Measurements from ENCODE around the gene MMP21.
A peak's percentile ranks its signal among the peaks of the same experiment; 100 is the strongest.

The MMP21 gene

DNA sequence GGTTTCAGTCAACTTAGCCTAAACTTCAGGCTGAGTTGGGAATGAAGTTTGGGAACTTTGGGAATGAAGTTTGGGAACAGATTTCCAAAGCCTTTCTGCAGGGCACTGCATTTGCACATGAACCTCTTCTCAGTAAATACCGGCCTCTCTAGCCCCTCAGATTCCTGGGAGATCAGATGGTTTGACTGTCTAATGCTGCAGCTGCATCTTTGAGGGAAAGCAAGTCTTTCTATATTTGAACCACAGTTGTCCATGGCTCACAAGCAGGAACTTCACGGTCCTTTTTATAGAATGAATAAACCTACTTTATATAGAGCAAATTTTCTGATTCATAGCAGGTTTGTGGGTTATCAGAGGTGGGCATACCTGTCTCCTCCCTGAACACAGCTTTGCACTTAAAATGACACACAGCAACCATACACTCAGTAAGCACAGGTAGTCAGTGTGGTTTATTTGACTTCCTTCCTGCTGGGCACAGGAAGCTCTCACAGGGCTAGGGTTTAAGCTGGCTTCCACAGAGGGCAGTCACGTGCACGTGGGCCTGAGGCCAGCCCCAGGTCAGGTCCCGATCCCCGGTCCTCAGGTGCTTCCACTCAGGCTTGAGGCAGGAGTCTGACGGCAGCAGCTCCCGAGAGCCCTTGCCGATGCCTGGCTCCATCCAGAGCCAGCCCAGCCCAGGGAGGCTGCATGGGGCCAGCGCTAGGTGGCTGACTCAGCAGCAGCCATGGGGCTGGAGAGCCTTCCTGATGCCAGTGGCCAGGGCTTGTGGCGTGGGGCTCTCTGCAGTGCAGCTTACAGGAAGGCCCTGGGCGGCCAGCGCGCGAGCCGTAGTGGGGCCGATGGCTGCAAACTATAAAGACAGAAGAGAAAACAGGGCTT, 12.8 kb upstream of the MMP21 start:
- DNase-seq = no peak

DNA sequence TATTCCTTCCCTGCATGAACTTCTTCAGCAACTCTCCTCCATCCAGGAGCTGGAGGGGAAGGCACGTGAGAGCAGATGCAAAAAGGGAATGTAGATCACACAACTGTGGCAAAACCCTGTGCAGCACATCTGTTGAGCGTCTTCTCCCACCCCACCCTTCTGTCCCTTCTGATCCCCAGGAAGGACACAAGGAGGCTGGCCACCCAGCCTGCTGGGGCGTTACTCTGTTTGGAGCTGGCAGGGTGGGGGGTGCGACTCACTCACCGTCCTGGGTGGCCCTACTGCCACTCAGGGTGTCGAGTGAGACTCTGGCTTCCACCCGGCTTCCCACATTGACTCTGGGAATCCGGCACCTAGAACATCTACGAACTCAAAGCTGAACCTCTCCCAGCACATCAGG, 10.2 kb upstream of the MMP21 start:
- no peak for DNase-seq

- DNase-seq = no peak
These were observed 8.3 kb upstream of the MMP21 start for GRCh38 chr10:125783957-125784356.

GRCh38 chr10:125783408-125783807, 7.8 kb upstream of the MMP21 start:
- DNase-seq = no peak

DNA sequence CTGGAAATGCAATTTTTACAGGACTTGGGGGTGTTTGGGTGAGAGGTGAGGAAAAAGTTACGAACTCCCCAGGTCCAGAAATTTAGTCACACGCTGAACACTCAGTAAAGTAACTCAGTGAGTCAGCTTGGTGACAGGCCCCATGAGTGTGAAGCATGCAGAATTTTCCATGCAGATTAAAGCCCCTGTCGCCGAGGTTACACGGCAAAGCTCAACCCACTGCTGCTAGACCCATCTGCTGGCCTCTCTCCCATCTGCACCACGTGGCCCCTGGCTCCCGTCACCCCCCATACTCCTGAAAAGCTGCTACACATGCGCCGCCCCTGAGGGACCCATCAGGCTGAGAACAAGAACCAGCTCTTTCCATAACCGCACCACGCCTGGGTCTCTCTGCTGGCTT, 7.0 kb upstream of the MMP21 start:
- DNase-seq = peak in 1 of 2 experiments; percentile 22

DNA sequence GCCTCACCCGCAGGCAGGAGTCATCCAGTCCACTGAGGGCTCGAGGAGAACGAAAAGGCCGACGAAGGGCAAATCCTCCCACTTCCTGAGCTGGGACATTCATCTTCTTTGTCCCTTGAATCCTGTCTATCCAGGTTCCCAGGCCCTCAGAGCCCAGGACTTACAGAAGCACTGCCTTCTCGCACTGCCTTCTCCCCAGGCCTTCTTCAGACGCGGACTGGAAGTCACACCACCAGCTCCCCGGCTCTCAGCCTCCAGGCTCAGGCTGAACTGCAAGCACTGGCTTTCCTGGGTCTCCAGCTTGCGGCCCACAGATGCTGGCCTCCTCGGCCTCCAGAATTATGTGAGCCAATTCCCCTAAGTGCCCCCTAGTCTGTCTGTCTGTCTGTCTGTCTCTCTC, 6.4 kb upstream of the MMP21 start:
- DNase-seq = no peak

DNA sequence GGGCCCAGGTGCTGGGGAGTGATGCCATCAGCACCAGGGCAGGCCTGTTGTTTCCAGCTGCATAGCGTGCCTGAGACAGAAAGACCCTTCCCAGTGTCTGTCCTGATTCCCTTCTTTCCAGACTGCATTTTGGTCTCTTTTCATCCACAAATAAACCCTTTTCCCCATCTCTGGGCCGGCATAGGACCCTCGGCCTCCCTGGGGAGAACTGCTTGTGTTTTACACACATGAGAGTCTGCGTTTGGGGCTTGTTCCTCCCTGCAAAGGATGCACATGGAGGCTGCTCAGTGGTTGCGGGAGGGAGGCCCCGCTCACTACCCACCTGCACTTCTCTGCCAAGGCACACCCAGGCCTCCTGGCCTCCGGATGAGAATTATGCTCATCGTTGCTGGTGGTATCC, 5.8 kb upstream of the MMP21 start:
- no peak for DNase-seq

DNA sequence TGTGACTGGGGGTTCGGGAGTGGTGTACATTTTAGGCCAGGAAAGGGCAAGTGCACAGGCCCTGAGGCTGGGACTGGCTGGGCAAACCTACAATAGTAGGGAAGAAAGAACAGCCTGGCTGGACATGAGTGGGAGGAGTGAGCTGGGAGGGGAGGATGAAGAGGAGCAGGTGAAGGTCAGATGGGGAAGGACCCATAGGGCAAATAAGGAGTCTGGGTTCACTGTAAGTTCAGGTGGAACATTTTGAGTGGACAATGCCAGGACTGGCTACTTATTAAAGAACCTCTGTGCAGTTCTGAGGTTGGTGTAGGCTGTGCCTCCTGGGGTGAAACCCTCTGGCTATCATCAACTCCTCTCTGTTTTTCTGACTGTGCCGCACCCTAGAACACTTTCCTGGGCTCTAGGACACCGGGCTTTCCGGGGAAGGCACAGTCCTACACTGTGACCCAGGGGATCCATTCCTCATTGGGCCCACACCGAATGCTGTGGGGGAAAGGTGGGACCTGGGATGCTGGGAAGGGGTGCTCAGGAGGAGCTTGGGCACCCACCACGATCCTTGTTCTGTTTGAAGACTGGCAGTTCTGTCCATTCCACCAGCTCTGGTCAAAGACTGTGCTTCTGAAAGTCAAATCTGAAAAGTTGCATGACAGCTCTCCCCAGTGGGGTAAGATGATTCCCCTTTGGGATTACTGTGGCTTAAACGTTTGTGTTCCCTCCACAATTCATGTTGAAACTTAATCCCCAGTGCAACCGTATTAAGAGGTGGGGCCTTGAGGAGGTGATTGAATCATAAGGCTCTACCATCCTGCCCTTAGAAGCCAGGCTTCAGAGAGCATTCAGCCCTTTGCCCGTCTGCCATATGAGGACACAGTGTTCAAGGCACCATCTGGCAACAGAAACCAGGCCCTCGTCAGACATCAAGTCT, 4.0 kb upstream of the MMP21 start:
- peak in 1 of 2 experiments; percentile 55 for DNase-seq

DNA sequence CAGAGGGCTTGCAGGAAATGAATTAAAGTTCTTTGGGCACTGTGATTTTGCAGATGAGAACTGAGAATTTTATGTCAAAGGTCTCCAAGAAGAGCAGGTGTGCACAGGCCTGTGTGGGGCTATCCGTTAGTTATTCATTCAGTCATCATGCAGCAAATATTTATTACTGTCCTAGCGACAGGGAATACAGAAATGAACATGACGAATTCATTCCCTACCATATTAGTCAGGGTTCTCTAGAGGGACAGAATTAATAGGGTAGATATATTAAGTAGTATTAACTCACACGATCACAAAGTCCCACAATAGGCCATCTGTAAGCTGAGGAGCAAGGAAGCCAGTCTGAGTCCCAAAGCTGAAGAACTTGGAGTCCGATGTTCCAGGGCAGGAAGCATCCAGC, 2.9 kb upstream of the MMP21 start:
- no peak for DNase-seq

GRCh38 chr10:125777806-125778205, 2.2 kb upstream of the MMP21 start:
- DNase-seq = no peak

- no peak for DNase-seq
These were observed 935 bp downstream of the MMP21 start for GRCh38 chr10:125774581-125775191.

DNA sequence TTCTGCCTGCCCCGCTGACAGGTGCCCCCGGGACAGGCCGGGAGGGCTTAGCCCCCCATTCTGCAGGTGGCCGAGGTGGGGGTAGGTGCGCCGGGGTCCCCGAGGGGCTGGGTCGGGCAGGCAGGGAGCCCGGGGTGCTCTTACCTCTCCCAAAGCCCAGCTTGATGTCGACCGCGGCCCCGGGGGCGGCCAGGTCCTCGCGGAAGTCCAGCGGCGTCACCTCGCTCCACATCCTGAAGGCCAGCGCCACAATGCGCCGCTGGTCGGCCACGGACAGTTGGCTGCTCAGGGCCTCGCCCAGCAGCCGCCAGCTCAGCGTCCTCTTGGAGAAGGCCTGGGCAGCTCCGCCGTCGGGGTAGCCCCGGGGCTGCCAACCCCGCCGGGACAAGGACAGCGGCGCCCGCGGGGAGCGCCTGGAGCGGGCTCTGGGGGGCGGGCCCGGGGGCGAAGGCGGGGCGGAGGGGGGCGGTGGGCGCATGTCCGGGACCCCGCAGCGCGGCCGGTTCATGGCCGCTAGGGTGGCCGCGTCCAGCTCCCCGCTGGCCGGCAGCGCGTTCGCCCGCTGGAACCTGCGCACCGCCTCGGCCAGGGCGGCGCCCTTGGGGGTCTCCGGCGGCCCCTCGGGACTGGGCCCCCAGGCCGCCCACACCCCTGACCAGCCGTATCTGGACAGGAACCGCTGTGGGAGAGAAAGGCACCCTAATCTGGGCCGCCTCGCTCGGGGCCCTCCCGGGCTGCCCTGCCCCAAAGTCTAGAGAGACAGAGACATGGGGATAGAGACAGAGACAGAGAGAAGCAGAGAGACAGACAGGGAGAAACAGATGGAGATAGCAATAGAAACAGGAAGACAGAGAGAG, 1.7 kb downstream of the MMP21 start:
- no peak for DNase-seq

GRCh38 chr10:125772864-125773180, 2.8 kb downstream of the MMP21 start:
- DNase-seq = no peak

- no peak for DNase-seq
These were observed 3.3 kb downstream of the MMP21 start for GRCh38 chr10:125772112-125772863.

DNA sequence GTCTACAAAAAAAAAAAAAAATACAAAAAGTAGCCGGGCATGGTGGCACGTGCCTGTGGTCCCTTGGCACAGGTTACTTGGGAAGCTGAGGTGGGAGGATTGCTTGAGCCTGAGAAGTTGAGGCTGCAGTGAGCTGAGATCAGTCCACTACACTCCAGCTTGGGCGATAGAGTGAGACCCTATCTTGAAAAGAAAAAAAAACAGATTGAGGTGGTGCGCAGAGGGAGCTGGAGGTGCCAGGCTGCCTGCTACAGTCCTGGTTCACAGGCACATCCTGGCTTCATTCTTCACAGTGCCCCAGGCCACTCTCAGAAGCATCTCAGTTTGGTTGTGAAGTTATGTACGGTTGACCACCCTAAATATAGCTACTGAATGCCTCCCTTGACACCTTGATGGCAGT, 4.8 kb downstream of the MMP21 start:
- no peak for DNase-seq

DNA sequence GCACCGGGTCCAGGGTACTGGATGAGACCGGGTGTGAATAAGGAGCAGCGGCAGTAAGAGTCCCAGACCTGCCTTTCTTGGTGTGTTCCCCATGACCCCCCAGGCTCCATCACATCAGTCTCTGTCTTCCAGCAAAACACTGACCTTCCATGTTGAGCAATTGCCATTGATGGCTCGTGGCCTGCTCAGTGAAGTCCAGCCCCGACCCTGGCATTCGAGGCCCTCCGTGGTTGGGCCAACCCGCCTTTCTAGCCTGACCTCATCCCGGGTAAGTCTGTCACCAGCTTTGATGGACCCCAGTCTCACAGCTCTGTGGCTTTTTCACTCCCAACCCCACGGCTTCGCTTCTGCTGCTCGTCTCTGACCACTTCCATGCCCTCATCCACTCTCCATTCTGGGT, 6.4 kb downstream of the MMP21 start:
- DNase-seq = no peak

- DNase-seq = peak in 1 of 2 experiments; percentile 22
These were observed 7.3 kb downstream of the MMP21 start for GRCh38 chr10:125768219-125768855.

DNA sequence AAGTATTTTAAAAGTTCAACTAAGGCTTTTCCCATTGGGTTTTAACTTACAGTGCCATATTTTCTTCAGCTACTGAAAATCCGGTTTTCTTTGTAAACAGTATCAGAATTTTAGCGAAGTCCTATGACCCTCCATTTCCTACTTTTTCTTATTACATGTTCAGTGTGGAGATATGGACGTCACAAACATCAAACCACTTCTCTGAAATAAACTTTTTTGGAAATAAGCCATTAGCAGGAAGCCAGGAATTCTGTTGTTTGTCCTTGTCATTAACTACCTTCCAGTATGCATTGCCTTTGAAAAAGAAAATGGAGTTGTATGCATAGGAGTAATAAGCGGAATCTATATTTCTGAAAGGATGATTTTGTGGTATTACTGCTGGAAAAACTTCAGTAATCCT, 9.1 kb downstream of the MMP21 start:
- DNase-seq = no peak

DNA sequence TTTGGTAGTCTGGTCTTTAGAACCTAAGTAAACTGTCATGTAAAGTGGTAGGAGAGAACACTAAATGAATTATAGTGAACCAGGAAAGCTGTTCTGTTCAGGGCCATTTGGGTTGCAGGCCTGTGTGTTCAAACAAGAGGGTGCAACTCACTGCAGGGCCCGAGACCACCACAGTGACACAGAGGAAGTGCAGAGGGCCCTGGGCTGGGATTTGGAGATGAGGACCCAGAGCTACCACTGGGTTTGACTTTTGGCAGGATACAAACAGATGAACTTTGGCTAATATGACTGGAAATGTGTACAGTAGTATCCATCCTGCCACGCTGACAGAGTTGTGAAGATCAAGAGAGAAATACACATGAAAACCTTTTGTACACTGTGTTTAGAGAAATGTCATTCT, 9.8 kb downstream of the MMP21 start:
- DNase-seq = no peak

GRCh38 chr10:125762692-125763648, 12.7 kb downstream of the MMP21 start:
- DNase-seq = no peak
